CD4-positive, alpha-beta T cell treated with Interferon gamma for 1 hour (primary cell): Measurements from ENCODE around the gene CMC2.

ENCODE experiments used
- DNase-seq: peaks from one replicate; pipeline ENCODE4 v3.0.0-alpha.2; 2020

Gene CMC2

GRCh38 chr16:81006813-81007695 lies at the start of gene CMC2, which contains the start of gene CENPN:
TSS of gene CMC2 (minus strand) at chr16:81006885. CDS start at chr16:80997394, 9,491 bp downstream.
TSS of gene CENPN (plus strand) at chr16:81007214. CDS start at chr16:81011940, 4,726 bp downstream.
- peak; percentile 98 for DNase-seq

GRCh38 chr16:81053761-81054160 lies 47.1 kb upstream of the CMC2 start:
- no peak for DNase-seq

- no peak for DNase-seq
Measured at GRCh38 chr16:81042821-81043220, 36.1 kb upstream of the CMC2 start.

- DNase-seq, result no peak
Measured at GRCh38 chr16:81041696-81042095, 35.0 kb upstream of the CMC2 start.

GRCh38 chr16:81040842-81041241 lies 34.2 kb upstream of the CMC2 start:
- no peak for DNase-seq

GRCh38 chr16:81040131-81040530 lies 33.4 kb upstream of the CMC2 start:
- no peak for DNase-seq

- DNase-seq, result no peak
Measured at GRCh38 chr16:81036751-81037350, 30.2 kb upstream of the CMC2 start.

GRCh38 chr16:81035975-81036750 lies 29.5 kb upstream of the CMC2 start:
- no peak for DNase-seq

- peak; percentile 87 for DNase-seq
Measured at GRCh38 chr16:81035398-81035974, 28.8 kb upstream of the CMC2 start, which contains the start of gene ATMIN. TSS of gene ATMIN (plus strand) at chr16:81035842. CDS start at chr16:81035871, 29 bp downstream.

- no peak for DNase-seq
Measured at GRCh38 chr16:81029930-81030604, 23.4 kb upstream of the CMC2 start.

- no peak for DNase-seq
Measured at GRCh38 chr16:81026429-81026828, 19.7 kb upstream of the CMC2 start.

- no peak for DNase-seq
Measured at GRCh38 chr16:81018496-81018895, 11.8 kb upstream of the CMC2 start.

- DNase-seq, result no peak
Measured at GRCh38 chr16:81014672-81015071, 8.0 kb upstream of the CMC2 start.

GRCh38 chr16:81012974-81013373 lies 6.3 kb upstream of the CMC2 start:
- DNase-seq, result no peak

GRCh38 chr16:81008505-81008789 lies 1.8 kb upstream of the CMC2 start:
- no peak for DNase-seq

GRCh38 chr16:81006211-81006812 lies 373 bp downstream of the CMC2 start:
- peak; percentile 66 for DNase-seq

- no peak for DNase-seq
Measured at GRCh38 chr16:81005610-81006161, 999 bp downstream of the CMC2 start.

GRCh38 chr16:81004646-81005353 lies 1.9 kb downstream of the CMC2 start:
- DNase-seq, result no peak

- no peak for DNase-seq
Measured at GRCh38 chr16:81003610-81004460, 2.9 kb downstream of the CMC2 start.

- no peak for DNase-seq
Measured at GRCh38 chr16:81003064-81003463, 3.6 kb downstream of the CMC2 start.
